Panc1 (cell line): Measurements from ENCODE around the gene AGT. TPM values are rescaled to one million over a fixed set of nuclear protein-coding genes. Genes with fewer than 3 reads are reported as not detected.

Experiments used
- ATAC-seq: fragments of 200-7000 bp; cut with Tn5 transposase; 2 replicates; pipeline ENCODE4 v1.9.1; 2020; ENCODE audit warnings: mild to moderate bottlenecking, moderate library complexity
- BruUV-seq: library from RNA; stranded (reverse); fragments of 400-500 nt; replicated peaks from 2 replicates; lab custom pipeline; 2021; lab: Mats Ljungman, UMichigan
- CTCF ChIA-PET: fragments of 300-600 bp; sonication (Branson Sonifier 250); formaldehyde crosslinking; loops from one replicate; lab custom pipeline; 2022; ENCODE audit warnings: antibody characterized with exemption; lab: Charles Lee
- POLR2A ChIA-PET: fragments of 300-600 bp; sonication (Branson Sonifier 250); formaldehyde crosslinking; loops from one replicate; lab custom pipeline; 2022; ENCODE audit warnings: antibody characterized with exemption; lab: Charles Lee
- DNase-seq: peaks from one replicate; pipeline ENCODE4 v3.0.0-alpha.2; 2010; ENCODE audit warnings: low read depth, low spot score
- H3K27ac ChIP-seq: 2 replicates; pipeline ENCODE4 v1.5.1; 2011; ENCODE audit warnings: mild to moderate bottlenecking, low read length, inconsistent platforms
- H3K27me3 ChIP-seq: fragments of 200-500 bp; sonication (Bioruptor generic); 2 replicates; pipeline ENCODE4 v1.6.0; 2014; ENCODE audit warnings: low read length, inconsistent platforms; ENCODE audit not compliant: control insufficient read depth, insufficient read depth
- H3K36me3 ChIP-seq: fragments of 200-500 bp; sonication (Bioruptor generic); 2 replicates; pipeline ENCODE4 v1.5.1; 2014; ENCODE audit warnings: inconsistent platforms, mild to moderate bottlenecking, low read length, moderate library complexity; ENCODE audit not compliant: control insufficient read depth, insufficient read depth
- H3K4me1 ChIP-seq: 2 replicates; pipeline ENCODE4 v1.5.1; 2011; ENCODE audit warnings: inconsistent platforms, mild to moderate bottlenecking, low read length, moderate library complexity; ENCODE audit not compliant: control insufficient read depth, insufficient read depth
- H3K4me3 ChIP-seq, 2 experiments: 2 replicates each; pipeline ENCODE4 v1.5.1; 2011 to 2012; ENCODE audit warnings: low read depth in 2 of 2, low read length in 2 of 2, mild to moderate bottlenecking in 2 of 2, inconsistent platforms in 1 of 2, moderate library complexity in 1 of 2
- H3K9me3 ChIP-seq: fragments of 200-500 bp; sonication (Bioruptor generic); 2 replicates; pipeline ENCODE4 v1.5.1; 2014; ENCODE audit warnings: low read depth, mild to moderate bottlenecking, inconsistent platforms, low read length, moderate library complexity; ENCODE audit not compliant: control insufficient read depth, insufficient read depth
- POLR2AphosphoS5 ChIP-seq: IDR thresholded peaks from 2 replicates; pipeline ENCODE4 v1.6.1; 2012; ENCODE audit warnings: mild to moderate bottlenecking, low read depth, low read length, moderate library complexity
- SIN3A ChIP-seq: IDR thresholded peaks from 2 replicates; pipeline ENCODE4 v1.6.1; 2012; ENCODE audit warnings: low read depth, mild to moderate bottlenecking, low read length, moderate library complexity, borderline replicate concordance; ENCODE audit not compliant: insufficient read depth
- TCF7L2 ChIP-seq: IDR thresholded peaks from 2 replicates; pipeline ENCODE4 v1.6.1; 2011; ENCODE audit warnings: mild to moderate bottlenecking, low read depth, low read length, inconsistent platforms
- in situ Hi-C: cut with HindIII; loops from 2 replicates; pipeline ENCODE4 v1.10.0; 2016; ENCODE audit warnings: low sequenced_read_pairs, low pct_unique_long_range_greater_than_20kb
- intact Hi-C: fragments of 100-400 bp; cut with micrococcal nuclease; formaldehyde crosslinking; loops from one replicate; pipeline ENCODE4 v1.10.0; 2022; ENCODE audit not compliant: unreplicated experiment
- total RNA-seq: library from RNA; stranded (reverse); gene quantifications from one replicate; pipeline ENCODE4 v1.2.1, GENCODE V29; 2021; ENCODE audit not compliant: unreplicated experiment
- TF ChIP-seq, protein P1 (sequence below), 2 experiments: IDR thresholded peaks; 2 replicates each; pipeline ENCODE4 v1.6.1; 2011 to 2012; ENCODE audit warnings: low read depth in 2 of 2, control low read depth in 1 of 2, low read length in 1 of 2, mild to moderate bottlenecking in 1 of 2, moderate library complexity in 1 of 2; ENCODE audit not compliant: insufficient read depth in 1 of 2
- TF ChIP-seq, protein P2 (sequence below): fragments of 450-650 bp; IDR thresholded peaks from 2 replicates; pipeline ENCODE4 v1.5.1; 2017; ENCODE audit warnings: mild to moderate bottlenecking

AGT gene
- total RNA-seq, 1 experiment from 2014 or later = 0.87 TPM

DNA sequence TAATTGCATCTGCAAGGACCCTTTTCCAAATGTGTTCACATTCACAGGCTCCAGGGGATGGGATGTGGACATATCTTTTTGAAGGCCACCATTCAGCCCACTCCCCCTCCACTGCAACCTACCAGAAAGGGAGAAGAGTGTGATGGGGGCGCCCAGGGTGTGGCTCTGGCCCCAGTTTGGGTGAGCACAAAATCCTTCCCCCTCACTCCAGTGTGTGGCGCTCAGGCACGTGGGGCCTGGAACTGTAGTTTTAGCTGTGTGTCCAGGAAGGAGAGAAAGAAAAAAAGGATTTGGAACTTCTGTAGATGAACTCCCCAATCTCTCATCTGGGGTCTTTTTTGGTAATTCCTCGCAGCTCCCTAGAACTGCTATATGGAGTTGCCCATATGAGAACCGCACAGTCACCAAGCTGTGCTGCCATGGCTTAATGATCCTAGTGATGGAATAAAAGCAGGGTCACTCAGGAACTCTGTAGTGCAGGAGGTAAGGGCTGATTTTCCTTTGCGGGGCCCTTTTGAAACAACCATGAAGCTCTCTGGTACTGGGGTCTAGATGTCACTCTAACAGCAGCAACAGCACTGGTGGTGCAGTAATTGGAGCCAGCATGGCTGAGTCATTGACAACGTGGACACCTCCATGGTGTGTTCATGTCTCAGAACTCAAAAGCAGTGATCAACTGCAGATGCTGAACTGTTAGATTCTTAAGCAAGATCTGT, 17.0 kb downstream of the AGT start:
- in situ Hi-C loops (no loop called here), intact Hi-C loops (no loop called here)
- DNase-seq = no peak
- ATAC-seq = no peak; the same call in 1 of the 2 replicates
- Histone ChIP-seq H3K27ac (no peak overlapping the region), H3K9me3 (no peaks in the 10 kb centered on the region), H3K27me3 (peaks cover 4% of the 10 kb centered on the region; the same call in 1 of the 2 replicates), H3K4me1 (no peaks in the 10 kb centered on the region), H3K36me3 (no peaks in the 10 kb centered on the region; the same call in 1 of the 2 replicates), H3K4me3 (no peak overlapping the region)
- BruUV-seq = no TSS peak
- POLR2A ChIA-PET = no interaction called here
- CTCF ChIA-PET = no interaction called here
- TF ChIP-seq, protein P1, sequence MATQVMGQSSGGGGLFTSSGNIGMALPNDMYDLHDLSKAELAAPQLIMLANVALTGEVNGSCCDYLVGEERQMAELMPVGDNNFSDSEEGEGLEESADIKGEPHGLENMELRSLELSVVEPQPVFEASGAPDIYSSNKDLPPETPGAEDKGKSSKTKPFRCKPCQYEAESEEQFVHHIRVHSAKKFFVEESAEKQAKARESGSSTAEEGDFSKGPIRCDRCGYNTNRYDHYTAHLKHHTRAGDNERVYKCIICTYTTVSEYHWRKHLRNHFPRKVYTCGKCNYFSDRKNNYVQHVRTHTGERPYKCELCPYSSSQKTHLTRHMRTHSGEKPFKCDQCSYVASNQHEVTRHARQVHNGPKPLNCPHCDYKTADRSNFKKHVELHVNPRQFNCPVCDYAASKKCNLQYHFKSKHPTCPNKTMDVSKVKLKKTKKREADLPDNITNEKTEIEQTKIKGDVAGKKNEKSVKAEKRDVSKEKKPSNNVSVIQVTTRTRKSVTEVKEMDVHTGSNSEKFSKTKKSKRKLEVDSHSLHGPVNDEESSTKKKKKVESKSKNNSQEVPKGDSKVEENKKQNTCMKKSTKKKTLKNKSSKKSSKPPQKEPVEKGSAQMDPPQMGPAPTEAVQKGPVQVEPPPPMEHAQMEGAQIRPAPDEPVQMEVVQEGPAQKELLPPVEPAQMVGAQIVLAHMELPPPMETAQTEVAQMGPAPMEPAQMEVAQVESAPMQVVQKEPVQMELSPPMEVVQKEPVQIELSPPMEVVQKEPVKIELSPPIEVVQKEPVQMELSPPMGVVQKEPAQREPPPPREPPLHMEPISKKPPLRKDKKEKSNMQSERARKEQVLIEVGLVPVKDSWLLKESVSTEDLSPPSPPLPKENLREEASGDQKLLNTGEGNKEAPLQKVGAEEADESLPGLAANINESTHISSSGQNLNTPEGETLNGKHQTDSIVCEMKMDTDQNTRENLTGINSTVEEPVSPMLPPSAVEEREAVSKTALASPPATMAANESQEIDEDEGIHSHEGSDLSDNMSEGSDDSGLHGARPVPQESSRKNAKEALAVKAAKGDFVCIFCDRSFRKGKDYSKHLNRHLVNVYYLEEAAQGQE (IDR thresholded peaks at IDR 0.05; ENCODE audit: insufficient read depth in 1 of 2, low read depth in 2 of 2, low read length in 1 of 2) = no peak
- TF ChIP-seq SIN3A = no peak
- no peak for TF ChIP-seq TCF7L2

- H3K9me3 ChIP-seq = no peaks in the 10 kb centered on the region
- ChIA-PET POLR2A (no interaction called here), CTCF (no interaction called here)
- no TSS peak for BruUV-seq
- H3K4me1 ChIP-seq = no peaks in the 10 kb centered on the region
- DNase-seq (no peak), ATAC-seq (no peak)
- in situ Hi-C loops (no loop called here), intact Hi-C loops (no loop called here)
- peaks cover 4% of the 10 kb centered on the region; the same call in 1 of the 2 replicates for H3K27me3 ChIP-seq
- H3K27ac ChIP-seq = no peak overlapping the region
- TF ChIP-seq, protein P2, sequence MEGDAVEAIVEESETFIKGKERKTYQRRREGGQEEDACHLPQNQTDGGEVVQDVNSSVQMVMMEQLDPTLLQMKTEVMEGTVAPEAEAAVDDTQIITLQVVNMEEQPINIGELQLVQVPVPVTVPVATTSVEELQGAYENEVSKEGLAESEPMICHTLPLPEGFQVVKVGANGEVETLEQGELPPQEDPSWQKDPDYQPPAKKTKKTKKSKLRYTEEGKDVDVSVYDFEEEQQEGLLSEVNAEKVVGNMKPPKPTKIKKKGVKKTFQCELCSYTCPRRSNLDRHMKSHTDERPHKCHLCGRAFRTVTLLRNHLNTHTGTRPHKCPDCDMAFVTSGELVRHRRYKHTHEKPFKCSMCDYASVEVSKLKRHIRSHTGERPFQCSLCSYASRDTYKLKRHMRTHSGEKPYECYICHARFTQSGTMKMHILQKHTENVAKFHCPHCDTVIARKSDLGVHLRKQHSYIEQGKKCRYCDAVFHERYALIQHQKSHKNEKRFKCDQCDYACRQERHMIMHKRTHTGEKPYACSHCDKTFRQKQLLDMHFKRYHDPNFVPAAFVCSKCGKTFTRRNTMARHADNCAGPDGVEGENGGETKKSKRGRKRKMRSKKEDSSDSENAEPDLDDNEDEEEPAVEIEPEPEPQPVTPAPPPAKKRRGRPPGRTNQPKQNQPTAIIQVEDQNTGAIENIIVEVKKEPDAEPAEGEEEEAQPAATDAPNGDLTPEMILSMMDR = no peak
- no peak for TF ChIP-seq SIN3A
- TF ChIP-seq, protein P1 (IDR thresholded peaks at IDR 0.05; ENCODE audit: insufficient read depth in 1 of 2, low read depth in 2 of 2, low read length in 1 of 2) = no peak
- no peak for TF ChIP-seq TCF7L2
- TF ChIP-seq POLR2AphosphoS5 = no peak
- no peak overlapping the region for H3K4me3 ChIP-seq
- H3K36me3 ChIP-seq = no peaks in the 10 kb centered on the region; the same call in 1 of the 2 replicates
These were observed 17.7 kb downstream of the AGT start for GRCh38 chr1:230696218-230696617.
